GM12878 (cell line): Measurements from ENCODE around the gene EIF4B. TPM values are rescaled to one million over a fixed set of nuclear protein-coding genes. Genes with fewer than 3 reads are reported as not detected.

ENCODE experiments used
- ATAC-seq: fragments of 200-7000 bp; cut with Tn5 transposase; 3 replicates; pipeline ENCODE4 v1.9.1; 2020; ENCODE audit warnings: mild to moderate bottlenecking, moderate library complexity
- BruUV-seq: library from RNA; stranded (reverse); fragments of 400-500 nt; replicated peaks from 2 replicates; lab custom pipeline; 2021; lab: Mats Ljungman, UMichigan
- CTCF ChIA-PET: fragments of 300-600 bp; sonication (Branson Sonifier 250); formaldehyde crosslinking; extraction: SDS; loops from one replicate; lab custom pipeline; 2021; ENCODE audit warnings: inconsistent platforms; lab: Yijun Ruan, JAX
- POLR2A ChIA-PET: fragments of 350-600 bp; formaldehyde crosslinking; extraction: SDS; loops from one replicate; lab custom pipeline; 2021; ENCODE audit warnings: inconsistent platforms; lab: Charles Lee
- RAD21 ChIA-PET: fragments of 300-600 bp; sonication (Branson Sonifier 250); formaldehyde crosslinking; loops from one replicate; lab custom pipeline; 2023; ENCODE audit warnings: antibody characterized with exemption; ENCODE audit not compliant: unreplicated experiment; lab: Charles Lee
- SMC1A ChIA-PET: fragments of 300-600 bp; sonication (Branson Sonifier 250); formaldehyde crosslinking; loops from one replicate; lab custom pipeline; 2023; ENCODE audit not compliant: unreplicated experiment, uncharacterized antibody; lab: Charles Lee
- DNase-seq: peaks from one replicate; pipeline ENCODE4 v3.0.0-alpha.2; 2011; ENCODE audit warnings: low read depth, low spot score
- FAIRE-seq: peaks from 3 replicates; lab custom pipeline; 2011; peaks lifted over from hg19 to GRCh38; lab: Jason Lieb, UNC
- H2AFZ ChIP-seq: 2 replicates; pipeline ENCODE4 v1.6.0; 2011; ENCODE audit warnings: low read depth, low read length, control low read depth; ENCODE audit not compliant: control insufficient read depth
- H3K27ac ChIP-seq: 2 replicates; pipeline ENCODE4 v1.5.1; 2011; ENCODE audit warnings: control low read depth; ENCODE audit not compliant: control insufficient read depth, insufficient read depth
- H3K27me3 ChIP-seq, 2 experiments: replicated peaks in 1 of 2; 2 replicates each; pipeline versions ENCODE4 v1.6.0 to v1.6.1; 2011; ENCODE audit warnings: low read length in 1 of 2; ENCODE audit not compliant: control insufficient read depth in 2 of 2, insufficient read depth in 2 of 2
- H3K36me3 ChIP-seq, 2 experiments: 2 replicates each; pipeline ENCODE4 v1.5.1; 2011; ENCODE audit warnings: low read length in 1 of 2; ENCODE audit not compliant: control insufficient read depth in 2 of 2, insufficient read depth in 2 of 2
- H3K4me1 ChIP-seq: 2 replicates; pipeline ENCODE4 v1.6.1; 2011; ENCODE audit warnings: mild to moderate bottlenecking, low read length, moderate library complexity, mixed read lengths; ENCODE audit not compliant: control insufficient read depth, insufficient read depth
- H3K4me2 ChIP-seq: 2 replicates; pipeline ENCODE4 v1.6.0; 2011; ENCODE audit warnings: control low read depth; ENCODE audit not compliant: control insufficient read depth, insufficient read depth
- H3K4me3 ChIP-seq: fragments of 200-600 bp; sonication (generic); 2 replicates; pipeline ENCODE4 v1.5.1; 2016
- H3K79me2 ChIP-seq: 2 replicates; pipeline ENCODE4 v1.6.0; 2011; ENCODE audit warnings: low read length; ENCODE audit not compliant: control insufficient read depth, insufficient read depth
- H3K9ac ChIP-seq: 2 replicates; pipeline ENCODE4 v1.8.0; 2011; ENCODE audit warnings: low read length, control low read depth, mixed read lengths; ENCODE audit not compliant: control insufficient read depth, insufficient read depth
- H3K9me3 ChIP-seq: replicated peaks from 3 replicates; pipeline ENCODE4 v1.5.1; 2011; ENCODE audit warnings: mild to moderate bottlenecking, low read length; ENCODE audit not compliant: control insufficient read depth, insufficient read depth
- H4K20me1 ChIP-seq: 2 replicates; pipeline ENCODE4 v1.6.0; 2011; ENCODE audit not compliant: control insufficient read depth, insufficient read depth
- BHLHE40 ChIP-seq, 2 experiments: fragments of 450-650 bp in 1 of 2; IDR thresholded peaks; 2 replicates each; pipeline ENCODE4 v1.6.1; 2011 to 2017; ENCODE audit warnings: low read depth in 2 of 2, borderline replicate concordance in 1 of 2, improper control_type of control experiment in 1 of 2, low read length in 1 of 2, mild to moderate bottlenecking in 1 of 2
- CREB1 ChIP-seq: IDR thresholded peaks from 2 replicates; pipeline ENCODE4 v1.6.1; 2012; ENCODE audit warnings: low read depth, mild to moderate bottlenecking, inconsistent platforms
- ESRRA ChIP-seq: IDR thresholded peaks from 2 replicates; pipeline ENCODE4 v1.6.1; 2012; ENCODE audit warnings: mild to moderate bottlenecking, low read length, improper control_type of control experiment
- HDAC2 ChIP-seq: fragments of 200-600 bp; sonication (generic); IDR thresholded peaks from 2 replicates; pipeline ENCODE4 v1.6.1; 2017
- MEF2B ChIP-seq: fragments of 450-650 bp; IDR thresholded peaks from 2 replicates; pipeline ENCODE4 v1.6.1; 2018; ENCODE audit warnings: mild to moderate bottlenecking, moderate library complexity; ENCODE audit not compliant: partially characterized antibody, poor library complexity, severe bottlenecking
- POLR2AphosphoS5 ChIP-seq: IDR thresholded peaks from 2 replicates; pipeline ENCODE4 v1.6.1; 2011; ENCODE audit warnings: mild to moderate bottlenecking, low read length, inconsistent platforms
- RUNX3 ChIP-seq: IDR thresholded peaks from 2 replicates; pipeline ENCODE4 v1.6.1; 2012; ENCODE audit warnings: low read length, inconsistent platforms
- SIX5 ChIP-seq: IDR thresholded peaks from 2 replicates; pipeline ENCODE4 v1.6.1; 2011; ENCODE audit warnings: mild to moderate bottlenecking, low read depth, low read length, moderate library complexity; ENCODE audit not compliant: severe bottlenecking
- SRF ChIP-seq, 2 experiments: IDR thresholded peaks; 2 replicates each; pipeline ENCODE4 v1.6.1; 2011; ENCODE audit warnings: low read depth in 2 of 2, low read length in 2 of 2, mild to moderate bottlenecking in 1 of 2, moderate library complexity in 1 of 2
- TBL1XR1 ChIP-seq: IDR thresholded peaks from 2 replicates; pipeline ENCODE4 v1.6.1; 2012; ENCODE audit warnings: low read depth, low read length, improper control_type of control experiment
- TCF3 ChIP-seq: IDR thresholded peaks from 2 replicates; pipeline ENCODE4 v1.6.1; 2012; ENCODE audit warnings: low read depth, mild to moderate bottlenecking, low read length, borderline replicate concordance; ENCODE audit not compliant: insufficient read depth
- ZZZ3 ChIP-seq: IDR thresholded peaks from 2 replicates; pipeline ENCODE4 v1.6.1; 2011; ENCODE audit warnings: low read depth; ENCODE audit not compliant: control insufficient read depth, insufficient read length
- WGBS: methylation state at CpG from one replicate; pipeline ENCODE4 v1.1.6; 2016; ENCODE audit warnings: low lambda C conversion rate; ENCODE audit not compliant: insufficient replicate concordance, insufficient coverage; ENCODE audit errors: missing lambda C conversion rate; 5-methylcytosine and 5-hydroxymethylcytosine counted together
- in situ Hi-C: fragments of 300-500 bp; cut with MboI; formaldehyde crosslinking; loops from 9 replicates; pipeline ENCODE4 v1.14.3; 2018; ENCODE audit warnings: mixed read lengths
- intact Hi-C: fragments of 100-400 bp; cut with micrococcal nuclease; formaldehyde crosslinking; loops from one replicate; pipeline ENCODE4 v1.14.2; 2022; ENCODE audit not compliant: unreplicated experiment
- polyA plus RNA-seq, 11 experiments: library from polyadenylated mRNA; depleted of rRNA in 4 of 11; unstranded in 6 of 11; stranded (reverse) in 5 of 11; fragments of >200 nt; fragmentation: Nextera tagmentation in 4 of 11; fragmentation: Illumina TruSeq in 1 of 11; extraction: Ambion mirVana in 4 of 11; extraction: Trizol in 1 of 11; gene quantifications; 1 replicate in 1 of 11; 2 replicates in 10 of 11; pipeline versions ENCODE4 v1.2.1 to v1.2.3, GENCODE V29; 2011 to 2016; ENCODE audit warnings: inconsistent platforms in 2 of 11, missing spikeins in 2 of 11, low read depth in 1 of 11
- total RNA-seq, 4 experiments: library from RNA; depleted of rRNA in 3 of 4; stranded (reverse); fragments of >200 nt in 3 of 4; fragmentation: Illumina TruSeq in 1 of 4; extraction: Trizol in 1 of 4; gene quantifications; 2 replicates each; pipeline versions ENCODE4 v1.2.1 to v1.2.3, GENCODE V29; 2013 to 2021
- TF ChIP-seq, protein P1 (sequence below): fragments of 450-650 bp; IDR thresholded peaks from 2 replicates; pipeline ENCODE4 v1.6.1; 2016; ENCODE audit warnings: mild to moderate bottlenecking
- TF ChIP-seq, protein P2 (sequence below): IDR thresholded peaks from 2 replicates; pipeline ENCODE4 v1.6.1; 2011; ENCODE audit warnings: mild to moderate bottlenecking, low read depth, low read length, moderate library complexity; ENCODE audit not compliant: insufficient replicate concordance
- TF ChIP-seq, protein P3 (sequence below): IDR thresholded peaks from 2 replicates; pipeline ENCODE4 v1.6.1; 2012; ENCODE audit warnings: low read depth, low read length, improper control_type of control experiment
- TF ChIP-seq, protein P4 (sequence below): fragments of 450-650 bp; IDR thresholded peaks from 2 replicates; pipeline ENCODE4 v1.6.1; 2017; ENCODE audit warnings: antibody characterized with exemption, mild to moderate bottlenecking, moderate library complexity

The EIF4B gene
- total and polyA plus RNA-seq, 10 of the 15 experiments (the other 5 are each of a cell fraction or from before 2014, with no cell fraction given), result 123 to 752 (median 431) TPM

DNA sequence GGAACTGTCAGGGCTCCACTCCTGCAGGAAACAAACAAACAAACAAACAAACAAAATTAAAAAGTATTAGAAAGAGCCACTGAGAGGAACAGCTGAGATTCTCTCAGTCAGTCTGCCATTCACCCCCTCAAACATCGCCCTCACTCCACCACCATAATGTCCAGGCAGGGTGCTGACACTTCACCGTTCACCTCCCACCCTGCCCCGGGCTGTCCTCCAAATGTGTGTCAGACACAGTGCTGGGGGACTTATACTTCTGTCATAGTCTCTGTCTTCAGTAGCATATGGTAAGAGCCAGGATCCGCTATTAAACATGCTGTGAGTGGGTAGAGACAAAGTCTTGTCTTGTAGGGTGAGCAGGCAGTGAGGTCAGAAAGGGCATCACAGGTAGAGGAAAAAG lies 29.1 kb upstream of the EIF4B start:
- Histone ChIP-seq H3K79me2 (no peaks in the 10 kb centered on the region), H3K4me3 (no peak overlapping the region), H3K4me2 (no peak overlapping the region), H4K20me1 (no peaks in the 10 kb centered on the region), H2AFZ (no peak overlapping the region), H3K36me3 (no peaks in the 10 kb centered on the region), H3K27ac (no peak overlapping the region), H3K4me1 (no peaks in the 10 kb centered on the region), H3K9ac (no peak overlapping the region), H3K27me3 (no peaks in the 10 kb centered on the region), H3K9me3 (no peaks in the 10 kb centered on the region)
- RAD21 ChIA-PET, result interaction anchor here (1.0 to 1.3 kb wide), 2 partner anchors 92 to 95 kb away, joined by 3 to 8 read pairs; no protein-coding TSS in a partner anchor
- in situ Hi-C loops, result loop anchor here (25.0 kb wide), 1 partner anchor 590 kb away; the partner anchor contains the start of gene KRT84
- SMC1A ChIA-PET, result interaction anchor here (8.2 kb wide), 1 partner anchor 93 kb away, joined by 115 read pairs; no protein-coding TSS in a partner anchor
- FAIRE-seq (no peak), DNase-seq (no peak), ATAC-seq (no peak)
- no TSS peak for BruUV-seq
- WGBS, result 18% methylated on average over 4 of the region's 4 CpGs
- CTCF ChIA-PET, result interaction anchor here (0.7 to 14.0 kb wide), 3 partner anchors 11 to 750 kb away, joined by 3 to 418 read pairs (median 4); no protein-coding TSS in a partner anchor
- POLR2A ChIA-PET, result interaction anchor here (1.1 kb wide), 1 partner anchor 92 kb away, joined by 5 read pairs; no protein-coding TSS in a partner anchor
- intact Hi-C loops, result no loop called here
- no peak for TF ChIP-seq POLR2AphosphoS5
- TF ChIP-seq SRF (IDR thresholded peaks at IDR 0.05; ENCODE audit: low read depth in 2 of 2, low read length in 2 of 2), result no peak
- no peak for TF ChIP-seq ESRRA
- no peak for TF ChIP-seq BHLHE40 (IDR thresholded peaks at IDR 0.05; ENCODE audit: borderline replicate concordance in 1 of 2, low read depth in 2 of 2, low read length in 1 of 2)
- TF ChIP-seq CREB1, result no peak
- TF ChIP-seq, protein P1, sequence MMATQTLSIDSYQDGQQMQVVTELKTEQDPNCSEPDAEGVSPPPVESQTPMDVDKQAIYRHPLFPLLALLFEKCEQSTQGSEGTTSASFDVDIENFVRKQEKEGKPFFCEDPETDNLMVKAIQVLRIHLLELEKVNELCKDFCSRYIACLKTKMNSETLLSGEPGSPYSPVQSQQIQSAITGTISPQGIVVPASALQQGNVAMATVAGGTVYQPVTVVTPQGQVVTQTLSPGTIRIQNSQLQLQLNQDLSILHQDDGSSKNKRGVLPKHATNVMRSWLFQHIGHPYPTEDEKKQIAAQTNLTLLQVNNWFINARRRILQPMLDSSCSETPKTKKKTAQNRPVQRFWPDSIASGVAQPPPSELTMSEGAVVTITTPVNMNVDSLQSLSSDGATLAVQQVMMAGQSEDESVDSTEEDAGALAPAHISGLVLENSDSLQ, result no peak
- TF ChIP-seq, protein P2, sequence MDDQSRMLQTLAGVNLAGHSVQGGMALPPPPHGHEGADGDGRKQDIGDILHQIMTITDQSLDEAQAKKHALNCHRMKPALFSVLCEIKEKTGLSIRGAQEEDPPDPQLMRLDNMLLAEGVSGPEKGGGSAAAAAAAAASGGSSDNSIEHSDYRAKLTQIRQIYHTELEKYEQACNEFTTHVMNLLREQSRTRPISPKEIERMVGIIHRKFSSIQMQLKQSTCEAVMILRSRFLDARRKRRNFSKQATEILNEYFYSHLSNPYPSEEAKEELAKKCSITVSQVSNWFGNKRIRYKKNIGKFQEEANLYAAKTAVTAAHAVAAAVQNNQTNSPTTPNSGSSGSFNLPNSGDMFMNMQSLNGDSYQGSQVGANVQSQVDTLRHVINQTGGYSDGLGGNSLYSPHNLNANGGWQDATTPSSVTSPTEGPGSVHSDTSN, result no peak
- TF ChIP-seq, protein P3, sequence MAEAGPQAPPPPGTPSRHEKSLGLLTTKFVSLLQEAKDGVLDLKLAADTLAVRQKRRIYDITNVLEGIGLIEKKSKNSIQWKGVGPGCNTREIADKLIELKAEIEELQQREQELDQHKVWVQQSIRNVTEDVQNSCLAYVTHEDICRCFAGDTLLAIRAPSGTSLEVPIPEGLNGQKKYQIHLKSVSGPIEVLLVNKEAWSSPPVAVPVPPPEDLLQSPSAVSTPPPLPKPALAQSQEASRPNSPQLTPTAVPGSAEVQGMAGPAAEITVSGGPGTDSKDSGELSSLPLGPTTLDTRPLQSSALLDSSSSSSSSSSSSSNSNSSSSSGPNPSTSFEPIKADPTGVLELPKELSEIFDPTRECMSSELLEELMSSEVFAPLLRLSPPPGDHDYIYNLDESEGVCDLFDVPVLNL, result no peak
- no peak for TF ChIP-seq TBL1XR1
- no peak for TF ChIP-seq SIX5
- no peak for TF ChIP-seq ZZZ3
- TF ChIP-seq HDAC2, result no peak
- TF ChIP-seq, protein P4, sequence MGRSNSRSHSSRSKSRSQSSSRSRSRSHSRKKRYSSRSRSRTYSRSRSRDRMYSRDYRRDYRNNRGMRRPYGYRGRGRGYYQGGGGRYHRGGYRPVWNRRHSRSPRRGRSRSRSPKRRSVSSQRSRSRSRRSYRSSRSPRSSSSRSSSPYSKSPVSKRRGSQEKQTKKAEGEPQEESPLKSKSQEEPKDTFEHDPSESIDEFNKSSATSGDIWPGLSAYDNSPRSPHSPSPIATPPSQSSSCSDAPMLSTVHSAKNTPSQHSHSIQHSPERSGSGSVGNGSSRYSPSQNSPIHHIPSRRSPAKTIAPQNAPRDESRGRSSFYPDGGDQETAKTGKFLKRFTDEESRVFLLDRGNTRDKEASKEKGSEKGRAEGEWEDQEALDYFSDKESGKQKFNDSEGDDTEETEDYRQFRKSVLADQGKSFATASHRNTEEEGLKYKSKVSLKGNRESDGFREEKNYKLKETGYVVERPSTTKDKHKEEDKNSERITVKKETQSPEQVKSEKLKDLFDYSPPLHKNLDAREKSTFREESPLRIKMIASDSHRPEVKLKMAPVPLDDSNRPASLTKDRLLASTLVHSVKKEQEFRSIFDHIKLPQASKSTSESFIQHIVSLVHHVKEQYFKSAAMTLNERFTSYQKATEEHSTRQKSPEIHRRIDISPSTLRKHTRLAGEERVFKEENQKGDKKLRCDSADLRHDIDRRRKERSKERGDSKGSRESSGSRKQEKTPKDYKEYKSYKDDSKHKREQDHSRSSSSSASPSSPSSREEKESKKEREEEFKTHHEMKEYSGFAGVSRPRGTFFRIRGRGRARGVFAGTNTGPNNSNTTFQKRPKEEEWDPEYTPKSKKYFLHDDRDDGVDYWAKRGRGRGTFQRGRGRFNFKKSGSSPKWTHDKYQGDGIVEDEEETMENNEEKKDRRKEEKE, result no peak
- TF ChIP-seq RUNX3, result no peak
- TF ChIP-seq TCF3, result no peak
- TF ChIP-seq MEF2B, result no peak
